B cell (primary cell): ENCODE data around the gene KIAA1586. TPM values are rescaled to one million over a fixed set of nuclear protein-coding genes. Genes with fewer than 3 reads are reported as not detected.

ENCODE experiments used
- ATAC-seq: fragments of 200-7000 bp; cut with Tn5 transposase; one replicate; pipeline ENCODE4 v1.10.0; 2021; ENCODE audit warnings: low read depth, mild to moderate bottlenecking, moderate number of reproducible peaks, moderate library complexity
- CTCF ChIA-PET: fragments of 350-600 bp; sonication (Branson Sonifier 250); formaldehyde crosslinking; loops from one replicate; lab custom pipeline; 2021; ENCODE audit warnings: antibody characterized with exemption, inconsistent platforms; lab: Charles Lee
- POLR2A ChIA-PET: fragments of 350-600 bp; sonication (Branson Sonifier 250); formaldehyde crosslinking; loops from one replicate; lab custom pipeline; 2021; ENCODE audit warnings: antibody characterized with exemption; lab: Charles Lee
- DNase-seq: peaks from one replicate; pipeline ENCODE4 v3.0.0; 2013
- H2AFZ ChIP-seq: 2 replicates; pipeline ENCODE4 v1.6.1; 2012; ENCODE audit warnings: mild to moderate bottlenecking, low read depth, low read length; ENCODE audit not compliant: insufficient read depth, poor library complexity, severe bottlenecking
- H3K27ac ChIP-seq, 2 donors: 1 replicate in 1 of 2; 2 replicates in 1 of 2; pipeline ENCODE4 v1.5.1; 2012 to 2013; ENCODE audit warnings: low read length in 2 of 2, mild to moderate bottlenecking in 2 of 2, moderate library complexity in 1 of 2
- H3K27me3 ChIP-seq, 4 experiments: fragments of 200-600 bp in 1 of 4; sonication (generic) in 1 of 4; replicated peaks in 1 of 4; 1 replicate in 2 of 4; 2 replicates in 2 of 4; pipeline versions ENCODE4 v1.6.1 to v1.7.0; 2013 to 2016; ENCODE audit warnings: low read length in 3 of 4, mild to moderate bottlenecking in 2 of 4, mixed read lengths in 1 of 4, moderate library complexity in 1 of 4; ENCODE audit not compliant: insufficient read depth in 4 of 4, control insufficient read depth in 3 of 4; ENCODE audit errors: control extremely low read depth in 1 of 4
- H3K36me3 ChIP-seq, 2 experiments: replicated peaks in 1 of 2; 1 replicate in 1 of 2; 2 replicates in 1 of 2; pipeline versions ENCODE4 v1.6.1 to v1.7.1; 2013; ENCODE audit warnings: low read length in 1 of 2; ENCODE audit not compliant: insufficient read depth in 2 of 2, control insufficient read depth in 1 of 2; ENCODE audit errors: control extremely low read depth in 1 of 2, extremely low read depth in 1 of 2
- H3K4me1 ChIP-seq, 2 donors: fragments of 200-600 bp in 1 of 2; sonication (generic) in 1 of 2; 1 replicate in 1 of 2; 2 replicates in 1 of 2; pipeline versions ENCODE4 v1.5.1 to v1.6.1; 2013 to 2017; ENCODE audit warnings: low read length in 2 of 2; ENCODE audit not compliant: control insufficient read depth in 2 of 2, insufficient read depth in 2 of 2
- H3K4me2 ChIP-seq: replicated peaks from 2 replicates; pipeline ENCODE3; 2012; ENCODE audit warnings: mild to moderate bottlenecking, low read depth, low read length; ENCODE audit not compliant: poor library complexity, severe bottlenecking
- H3K4me3 ChIP-seq, 5 experiments: fragments of 200-600 bp in 1 of 5; sonication (generic) in 1 of 5; 1 replicate in 3 of 5; 2 replicates in 2 of 5; pipeline versions ENCODE4 v1.5.1 to v1.7.0; 2011 to 2016; ENCODE audit warnings: low read length in 4 of 5, mild to moderate bottlenecking in 4 of 5, low read depth in 2 of 5, control low read depth in 1 of 5, moderate library complexity in 1 of 5; ENCODE audit not compliant: insufficient read depth in 1 of 5; ENCODE audit errors: control extremely low read depth in 1 of 5, extremely low read depth in 1 of 5
- H3K79me2 ChIP-seq: fragments of 200-600 bp; sonication (generic); one replicate; pipeline ENCODE4 v1.6.0; 2016; ENCODE audit warnings: low read length; ENCODE audit not compliant: control insufficient read depth, insufficient read depth
- H3K9ac ChIP-seq: fragments of 200-600 bp; sonication (generic); 2 replicates; pipeline ENCODE4 v1.6.1; 2017; ENCODE audit warnings: mild to moderate bottlenecking, low read length, moderate library complexity
- H3K9me3 ChIP-seq, 3 donors: one replicate each; pipeline versions ENCODE4 v1.6.1 to v1.7.1; 2013; ENCODE audit warnings: low read length in 2 of 3; ENCODE audit not compliant: control insufficient read depth in 2 of 3, insufficient read depth in 1 of 3; ENCODE audit errors: control extremely low read depth in 1 of 3
- H4K20me1 ChIP-seq: 2 replicates; pipeline ENCODE4 v1.6.0; 2012; ENCODE audit warnings: mild to moderate bottlenecking, low read length; ENCODE audit not compliant: insufficient read depth, control insufficient read depth, poor library complexity, severe bottlenecking
- H3K27ac Mint-ChIP-seq: one replicate; pipeline ENCODE4 v1.8.0; 2021; ENCODE audit warnings: mixed read lengths
- H3K27me3 Mint-ChIP-seq: one replicate; pipeline ENCODE4 v1.8.0; 2021; ENCODE audit warnings: mixed read lengths
- H3K4me1 Mint-ChIP-seq: one replicate; pipeline ENCODE4 v1.8.0; 2021; ENCODE audit warnings: mixed read lengths
- H3K4me3 Mint-ChIP-seq: one replicate; pipeline ENCODE4 v1.8.0; 2021; ENCODE audit warnings: mixed read lengths
- H3K9me3 Mint-ChIP-seq: one replicate; pipeline ENCODE4 v1.8.0; 2022; ENCODE audit warnings: mixed read lengths; ENCODE audit not compliant: insufficient read depth
- CTCF ChIP-seq: fragments of 200-600 bp; IDR thresholded peaks from one replicate; pipeline ENCODE4 v1.8.0; 2022; ENCODE audit warnings: antibody characterized with exemption, mild to moderate bottlenecking
- EZH2 ChIP-seq: IDR thresholded peaks from 2 replicates; pipeline ENCODE4 v1.6.1; 2012; ENCODE audit warnings: borderline replicate concordance, low read depth, mild to moderate bottlenecking, moderate library complexity, low read length; ENCODE audit not compliant: insufficient read depth, poor library complexity, severe bottlenecking
- WGBS: methylation state at CpG from one replicate; pipeline ENCODE4 v1.1.5; 2013; ENCODE audit warnings: missing lambda C conversion rate; ENCODE audit not compliant: insufficient coverage; 5-methylcytosine and 5-hydroxymethylcytosine counted together
- intact Hi-C: fragments of 100-400 bp; cut with micrococcal nuclease; formaldehyde crosslinking; loops from one replicate; pipeline ENCODE4 v1.10.0; 2022
- polyA plus RNA-seq: library from polyadenylated mRNA; depleted of rRNA; stranded (reverse); fragments of >200 nt; gene quantifications from 2 replicates; pipeline ENCODE4 v1.2.3, GENCODE V29; 2012
- total RNA-seq, 2 donors: library from RNA; stranded (reverse); fragments of 120-200 nt in 1 of 2; gene quantifications; 1 replicate in 1 of 2; 2 replicates in 1 of 2; pipeline versions ENCODE4 v1.2.3 to v1.2.4, GENCODE V29; 2013 to 2022

KIAA1586 gene
- total and polyA plus RNA-seq, 2 donors (not counting 1 experiment from before 2014, with no cell fraction given), result 1.2 to 16.3 TPM

DNA sequence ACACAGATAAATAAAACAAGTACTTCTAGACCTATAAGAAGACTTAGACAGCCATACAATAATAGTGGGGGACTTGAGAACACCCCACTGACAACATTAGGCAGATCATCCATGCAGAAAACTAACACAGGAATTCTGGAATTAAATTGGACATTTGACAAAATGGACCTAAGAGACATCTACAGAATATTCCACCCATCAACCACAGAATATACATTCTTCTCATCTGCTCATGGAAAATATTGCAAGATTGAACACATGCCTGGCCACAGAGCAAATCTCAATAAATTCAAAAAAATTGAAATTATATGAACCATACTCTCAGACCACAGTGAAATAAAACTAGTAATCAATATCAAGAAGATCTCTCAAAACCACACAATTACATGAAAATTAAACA lies 44.3 kb upstream of the KIAA1586 start:
- DNase-seq (no peak), ATAC-seq (no peak)
- H4K20me1 ChIP-seq, result no peaks in the 10 kb centered on the region
- H3K4me1 ChIP-seq, result no peaks in the 10 kb centered on the region
- no peaks in the 10 kb centered on the region for H3K36me3 ChIP-seq
- POLR2A ChIA-PET, result no interaction called here
- Mint-ChIP-seq H3K9me3 (peaks cover 2% of the 10 kb centered on the region), H3K4me3 (no peak overlapping the region), H3K27me3 (peaks cover 9% of the 10 kb centered on the region), H3K4me1 (no peaks in the 10 kb centered on the region), H3K27ac (no peak overlapping the region)
- H3K9ac ChIP-seq, result no peak overlapping the region
- no peak overlapping the region for H2AFZ ChIP-seq
- H3K79me2 ChIP-seq, result no peaks in the 10 kb centered on the region
- intact Hi-C loops, result no loop called here
- no peaks in the 10 kb centered on the region for H3K27me3 ChIP-seq
- no peak overlapping the region for H3K4me2 ChIP-seq
- H3K27ac ChIP-seq, result no peak overlapping the region
- TF ChIP-seq EZH2 (no peak), CTCF (no peak)
- peaks cover 0 to 14% (median 5%) of the 10 kb centered on the region in 3 donors for H3K9me3 ChIP-seq
- H3K4me3 ChIP-seq, result no peak overlapping the region
- CTCF ChIA-PET, result no interaction called here

DNA sequence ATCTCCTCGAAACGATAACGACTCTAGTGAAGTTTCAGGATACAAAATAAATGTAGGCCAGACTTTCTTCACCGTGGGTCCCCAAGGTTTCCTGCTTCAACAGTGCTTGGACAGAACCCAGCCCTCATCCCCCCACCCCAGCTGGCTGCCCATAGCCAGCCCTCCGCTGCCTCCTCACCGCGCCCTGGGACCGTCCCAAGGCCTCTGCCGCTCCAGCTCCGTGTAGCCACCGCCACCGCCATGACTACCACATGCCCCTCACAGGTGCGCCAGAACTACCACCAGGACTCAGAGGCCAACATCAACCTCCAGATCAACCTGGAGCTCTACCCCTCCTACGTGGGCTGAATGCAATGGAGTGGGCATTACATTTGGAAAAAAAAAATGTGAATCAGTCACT lies 42.2 kb upstream of the KIAA1586 start:
- ATAC-seq (no peak), DNase-seq (no peak)
- ChIA-PET POLR2A (no interaction called here), CTCF (no interaction called here)
- Histone ChIP-seq H3K4me3 (no peak overlapping the region), H3K4me2 (no peak overlapping the region), H4K20me1 (no peaks in the 10 kb centered on the region), H3K27me3 (no peaks in the 10 kb centered on the region), H3K79me2 (no peaks in the 10 kb centered on the region), H2AFZ (no peak overlapping the region), H3K4me1 (no peaks in the 10 kb centered on the region), H3K9ac (no peak overlapping the region), H3K9me3 (peaks cover 0 to 8% (median 1%) of the 10 kb centered on the region in 3 donors), H3K27ac (no peak overlapping the region), H3K36me3 (no peaks in the 10 kb centered on the region)
- intact Hi-C loops, result no loop called here
- H3K27ac Mint-ChIP-seq, result no peak overlapping the region
- WGBS, result 97% methylated on average over 13 of the region's 14 CpGs
- TF ChIP-seq CTCF (no peak), EZH2 (no peak)
- no peaks in the 10 kb centered on the region for H3K9me3 Mint-ChIP-seq
- peaks cover 9% of the 10 kb centered on the region for H3K27me3 Mint-ChIP-seq
- H3K4me3 Mint-ChIP-seq, result no peak overlapping the region
- H3K4me1 Mint-ChIP-seq, result no peaks in the 10 kb centered on the region
